Stomach (tissue), 9 donors: Measurements from ENCODE around the gene KRTAP29-1. TPM values are rescaled to one million over a fixed set of nuclear protein-coding genes. Genes with fewer than 3 reads are reported as not detected.
"Not testable (repeated sequence)": the region's sequence is repeated elsewhere in the genome, so short reads cannot be mapped to it uniquely, and the experiment has no call there.

Experiments
- DNase-seq, 2 donors: peaks; one replicate each; pipeline versions ENCODE4 v3.0.0 to v3.0.0-alpha.2; 2013 to 2019
- H3K27ac ChIP-seq, 5 donors: fragments of 200-600 bp in 4 of 5; sonication (generic) in 4 of 5; one replicate each; pipeline ENCODE4 v1.5.1; 2013 to 2019; ENCODE audit warnings: mild to moderate bottlenecking in 1 of 5, moderate library complexity in 1 of 5
- H3K27me3 ChIP-seq, 3 donors: fragments of 200-600 bp; sonication (generic); one replicate each; pipeline ENCODE4 v1.5.1; 2017 to 2019; ENCODE audit warnings: mixed run types in 1 of 3
- H3K36me3 ChIP-seq, 4 donors: fragments of 200-600 bp; sonication (generic); 1 replicate in 3 of 4; 2 replicates in 1 of 4; pipeline ENCODE4 v1.5.1; 2016 to 2019
- H3K4me1 ChIP-seq, 4 donors: fragments of 200-600 bp; sonication (generic); one replicate each; pipeline ENCODE4 v1.5.1; 2016 to 2019
- H3K4me3 ChIP-seq, 4 donors: fragments of 200-600 bp; sonication (generic) in 3 of 4; one replicate each; pipeline ENCODE4 v1.5.1; 2016 to 2019; ENCODE audit warnings: mild to moderate bottlenecking in 1 of 4
- H3K9me3 ChIP-seq, 4 donors: fragments of 200-600 bp; sonication (generic); one replicate each; pipeline ENCODE4 v1.5.1; 2016 to 2019
- CTCF ChIP-seq, 7 experiments: fragments of 450-650 bp in 4 of 7; fragments of 200-600 bp in 3 of 7; sonication (generic) in 3 of 7; IDR thresholded peaks; one replicate each; pipeline ENCODE4 v1.5.1; 2016 to 2019; ENCODE audit warnings: antibody characterized with exemption in 7 of 7, control low read depth in 2 of 7, mild to moderate bottlenecking in 1 of 7
- EP300 ChIP-seq: sonication (generic); formaldehyde crosslinking; IDR thresholded peaks from one replicate; pipeline ENCODE4 v1.6.1; 2017; ENCODE audit warnings: antibody characterized with exemption
- POLR2A ChIP-seq, 4 donors: fragments of 450-650 bp; IDR thresholded peaks; one replicate each; pipeline ENCODE4 v1.6.1; 2016; ENCODE audit warnings: antibody characterized with exemption in 4 of 4, control low read depth in 2 of 4, mild to moderate bottlenecking in 1 of 4, moderate library complexity in 1 of 4
- POLR2AphosphoS5 ChIP-seq, 3 donors: sonication (generic); formaldehyde crosslinking; IDR thresholded peaks; one replicate each; pipeline ENCODE4 v1.6.1; 2016; ENCODE audit warnings: antibody characterized with exemption in 3 of 3
- WGBS, 5 donors: extraction: QIAGEN DNeasy Blood & Tissue Kit in 3 of 5; methylation state at CpG; one replicate each; pipeline versions ENCODE4 v1.1.5 to v1.1.7; 2013 to 2018; 5-methylcytosine and 5-hydroxymethylcytosine counted together
- intact Hi-C: fragments of 100-400 bp; cut with DNase I; formaldehyde crosslinking; loops from one replicate; pipeline ENCODE4 v1.15.1; 2023; ENCODE audit warnings: low total_unique reads
- polyA plus RNA-seq, 3 donors: library from polyadenylated mRNA; stranded (reverse); fragments of 200-250 nt; gene quantifications; one replicate each; pipeline ENCODE4 v1.2.3, GENCODE V29; 2013
- total RNA-seq, 5 donors: library from RNA; depleted of rRNA; stranded (reverse); fragments of >200 nt; gene quantifications; one replicate each; pipeline versions ENCODE4 v1.1.0 to v1.2.3, GENCODE V29; 2014 to 2016
- donor health status: healthy with polysubstance abuse.
- donor health status: Bipolar disorder and iron deficiency.
- donor health status: healthy.

KRTAP29-1 gene
- total and polyA plus RNA-seq, 8 donors, result not detected

GRCh38 chr17:41278176-41278955 lies 24.3 kb downstream of the KRTAP29-1 start:
- Histone ChIP-seq H3K9me3 (peaks cover 0 to 4% (median 0%) of the 10 kb centered on the region in 4 donors), H3K4me3 (no peak overlapping the region), H3K27me3 (peaks cover 0 to 22% (median 0%) of the 10 kb centered on the region in 3 donors), H3K36me3 (no peaks in the 10 kb centered on the region), H3K27ac (no peak overlapping the region), H3K4me1 (no peaks in the 10 kb centered on the region)
- TF ChIP-seq EP300, result no peak
- no peak for TF ChIP-seq POLR2A (IDR thresholded peaks at IDR 0.05)
- intact Hi-C loops, result no loop called here
- WGBS, 5 donors, result 83 to 93% (median 89%) methylated on average over 3 of the region's 3 CpGs
- no peak for DNase-seq

- DNase-seq, intact Hi-C loops, H3K36me3 ChIP-seq, H3K4me3 ChIP-seq, H3K27ac ChIP-seq, H3K4me1 ChIP-seq, H3K9me3 ChIP-seq: not testable (repeated sequence)
- peaks cover 0 to 12% (median 0%) of the 10 kb centered on the region in 3 donors for H3K27me3 ChIP-seq
- 50 to 81% (median 71%) methylated on average over 2 to 3 of the region's 3 CpGs for WGBS, 5 donors
These were observed 26.9 kb downstream of the KRTAP29-1 start, which contains the start of gene KRTAP9-7 for GRCh38 chr17:41275648-41276190. Gene KRTAP9-7 (plus strand): TSS chr17:41275698. CDS start chr17:41275698, 0 bp downstream.

GRCh38 chr17:41271858-41272257 lies 30.8 kb downstream of the KRTAP29-1 start:
- no peak for DNase-seq
- Histone ChIP-seq H3K4me1 (no peaks in the 10 kb centered on the region), H3K9me3 (no peaks in the 10 kb centered on the region), H3K4me3 (no peak overlapping the region), H3K27me3 (peaks cover 0 to 7% (median 0%) of the 10 kb centered on the region in 3 donors), H3K27ac (no peak overlapping the region), H3K36me3 (no peaks in the 10 kb centered on the region)
- intact Hi-C loops, result no loop called here
- no peak for TF ChIP-seq POLR2A (IDR thresholded peaks at IDR 0.05)
- TF ChIP-seq EP300, result no peak
- no peak for TF ChIP-seq CTCF (IDR thresholded peaks at IDR 0.05)
- TF ChIP-seq POLR2AphosphoS5 (IDR thresholded peaks at IDR 0.05), result no peak
- 52 to 64% (median 57%) methylated on average over 1 of the region's 1 CpG; no CpG with 5 or more reads in 2 of the 5 donors for WGBS, 5 donors

- H3K27ac ChIP-seq, H3K9me3 ChIP-seq, H3K27me3 ChIP-seq, H3K36me3 ChIP-seq, H3K4me1 ChIP-seq, intact Hi-C loops, DNase-seq, H3K4me3 ChIP-seq: not testable (repeated sequence)
- 33% methylated on average over 1 of the region's 1 CpG; no CpG with 5 or more reads in 4 of the 5 donors for WGBS, 5 donors
These were observed 31.3 kb downstream of the KRTAP29-1 start for GRCh38 chr17:41271323-41271722.

- H3K36me3 ChIP-seq, result no peaks in the 10 kb centered on the region
- WGBS, 5 donors, result 83 to 91% (median 86%) methylated on average over 3 of the region's 3 CpGs; no CpG with 5 or more reads in 2 of the 5 donors
- no peak for DNase-seq
- H3K4me3 ChIP-seq, result no peak overlapping the region
- H3K9me3 ChIP-seq, result no peaks in the 10 kb centered on the region
- H3K27ac ChIP-seq, result no peak overlapping the region
- TF ChIP-seq POLR2AphosphoS5 (IDR thresholded peaks at IDR 0.05), result no peak
- TF ChIP-seq CTCF (IDR thresholded peaks at IDR 0.05), result no peak
- TF ChIP-seq POLR2A (IDR thresholded peaks at IDR 0.05), result no peak
- TF ChIP-seq EP300, result no peak
- H3K4me1 ChIP-seq, result no peaks in the 10 kb centered on the region
- H3K27me3 ChIP-seq, result no peaks in the 10 kb centered on the region
- intact Hi-C loops, result no loop called here
These were observed 34.9 kb downstream of the KRTAP29-1 start for GRCh38 chr17:41267711-41268110.

GRCh38 chr17:41265078-41265477 lies 37.6 kb downstream of the KRTAP29-1 start, which contains the start of gene KRTAP9-6:
Gene KRTAP9-6 (plus strand): TSS chr17:41265378. CDS start chr17:41265378, 0 bp downstream.
- Histone ChIP-seq H3K4me1 (no peaks in the 10 kb centered on the region), H3K9me3 (no peaks in the 10 kb centered on the region), H3K36me3 (no peaks in the 10 kb centered on the region), H3K27ac (no peak within 1 kb of the TSS), H3K27me3 (no peaks in the 10 kb centered on the region), H3K4me3 (no peak within 1 kb of the TSS)
- no peak for DNase-seq
- TF ChIP-seq EP300 (no peak), CTCF (IDR thresholded peaks at IDR 0.05) (no peak), POLR2A (IDR thresholded peaks at IDR 0.05) (no peak), POLR2AphosphoS5 (IDR thresholded peaks at IDR 0.05) (no peak)
- 43 to 58% (median 50%) methylated on average over 2 of the region's 2 CpGs for WGBS, 5 donors
- intact Hi-C loops, result no loop called here
